Loucy (cell line): ENCODE data around the gene SOBP.

ENCODE experiments used
- H2AFZ ChIP-seq: fragments of 200-600 bp; sonication (generic); 2 replicates; pipeline ENCODE4 v1.6.0; 2016; ENCODE audit warnings: antibody characterized with exemption, mild to moderate bottlenecking, low read length, moderate library complexity
- H3F3A ChIP-seq: fragments of 200-600 bp; 2 replicates; pipeline ENCODE4 v1.6.0; 2016; ENCODE audit warnings: antibody characterized with exemption, low read depth, mild to moderate bottlenecking
- H3K27me3 ChIP-seq: fragments of 200-600 bp; sonication (generic); 2 replicates; pipeline ENCODE4 v1.6.1; 2014; ENCODE audit warnings: low read length, mild to moderate bottlenecking; ENCODE audit not compliant: insufficient read depth, poor library complexity, severe bottlenecking
- H3K36me3 ChIP-seq: fragments of 200-600 bp; sonication (generic); 2 replicates; pipeline ENCODE4 v1.6.1; 2016; ENCODE audit warnings: low read length; ENCODE audit not compliant: insufficient read depth
- H3K4me1 ChIP-seq: fragments of 200-600 bp; sonication (generic); 2 replicates; pipeline ENCODE4 v1.5.1; 2014; ENCODE audit warnings: low read length, mild to moderate bottlenecking; ENCODE audit not compliant: insufficient read depth, poor library complexity, severe bottlenecking
- H3K4me2 ChIP-seq: fragments of 200-600 bp; sonication (generic); 2 replicates; pipeline ENCODE4 v1.6.0; 2014; ENCODE audit warnings: antibody characterized with exemption, low read length, low read depth, mild to moderate bottlenecking; ENCODE audit not compliant: poor library complexity, severe bottlenecking
- H3K4me3 ChIP-seq: fragments of 200-600 bp; sonication (generic); 2 replicates; pipeline ENCODE4 v1.5.1; 2014; ENCODE audit warnings: low read length, mild to moderate bottlenecking, mixed read lengths; ENCODE audit not compliant: poor library complexity, severe bottlenecking
- H3K79me2 ChIP-seq: fragments of 200-600 bp; sonication (generic); 2 replicates; pipeline ENCODE4 v1.6.1; 2014; ENCODE audit warnings: low read length; ENCODE audit not compliant: insufficient read depth
- H3K9ac ChIP-seq: fragments of 200-600 bp; sonication (generic); 2 replicates; pipeline ENCODE4 v1.6.0; 2014; ENCODE audit warnings: mild to moderate bottlenecking, low read depth, low read length, moderate library complexity; ENCODE audit not compliant: poor library complexity, severe bottlenecking
- H3K9me2 ChIP-seq: fragments of 200-600 bp; sonication (generic); replicated peaks from 2 replicates; pipeline ENCODE4 v1.6.1; 2016; ENCODE audit warnings: low read depth, low read length, mixed read lengths
- H3K9me3 ChIP-seq: fragments of 200-600 bp; sonication (generic); 2 replicates; pipeline ENCODE4 v1.6.1; 2014; ENCODE audit warnings: mild to moderate bottlenecking, antibody characterized with exemption, low read length, low read depth; ENCODE audit not compliant: insufficient read depth
- H4K20me1 ChIP-seq: fragments of 200-600 bp; sonication (generic); 2 replicates; pipeline ENCODE4 v1.6.0; 2014; ENCODE audit warnings: antibody characterized with exemption, low read length, mild to moderate bottlenecking; ENCODE audit not compliant: insufficient read depth, poor library complexity, severe bottlenecking
- CTCF ChIP-seq: fragments of 200-600 bp; sonication (generic); conservative IDR thresholded peaks from 2 replicates; pipeline ENCODE4 v1.5.1; 2014; ENCODE audit warnings: mild to moderate bottlenecking, antibody characterized with exemption, low read length
- EZH2phosphoT487 ChIP-seq: fragments of 200-600 bp; IDR thresholded peaks from 2 replicates; pipeline ENCODE4 v1.6.1; 2018; ENCODE audit warnings: antibody characterized with exemption, mild to moderate bottlenecking, moderate library complexity, borderline replicate concordance

The SOBP gene

GRCh38 chr6:107531868-107532267, 42.0 kb downstream of the SOBP start:
- Histone ChIP-seq H3K36me3 (peaks cover 20% of the 10 kb centered on the region; the same call in 1 of the 2 replicates), H3K27me3 (no peaks in the 10 kb centered on the region), H3F3A (no peaks in the 10 kb centered on the region), H3K4me2 (no peak overlapping the region), H3K4me3 (no peak overlapping the region), H3K4me1 (peaks cover 6% of the 10 kb centered on the region), H3K9ac (no peak overlapping the region), H3K9me3 (no peaks in the 10 kb centered on the region), H4K20me1 (no peaks in the 10 kb centered on the region), H3K9me2 (no peaks in the 10 kb centered on the region), H3K79me2 (no peaks in the 10 kb centered on the region), H2AFZ (no peak overlapping the region)
- TF ChIP-seq EZH2phosphoT487: no peak
- TF ChIP-seq CTCF: no peak

GRCh38 chr6:107532706-107533105, 42.8 kb downstream of the SOBP start:
- no peaks in the 10 kb centered on the region for H4K20me1 ChIP-seq

GRCh38 chr6:107533415-107534059, 43.6 kb downstream of the SOBP start:
- Histone ChIP-seq H3K4me3 (no peak overlapping the region), H2AFZ (no peak overlapping the region), H3K36me3 (peaks cover 20% of the 10 kb centered on the region; the same call in 1 of the 2 replicates), H3K9ac (no peak overlapping the region), H3K4me2 (no peak overlapping the region), H3K9me3 (no peaks in the 10 kb centered on the region), H3K27me3 (no peaks in the 10 kb centered on the region), H4K20me1 (no peaks in the 10 kb centered on the region), H3K4me1 (peaks cover 10% of the 10 kb centered on the region), H3K9me2 (no peaks in the 10 kb centered on the region), H3K79me2 (no peaks in the 10 kb centered on the region), H3F3A (no peaks in the 10 kb centered on the region)
- no peak for TF ChIP-seq EZH2phosphoT487
- no peak for TF ChIP-seq CTCF

More at GRCh38 chr6:107532706-107533105, 42.8 kb downstream of the SOBP start:
- H3K36me3 ChIP-seq: peaks cover 20% of the 10 kb centered on the region; the same call in 1 of the 2 replicates
- H3K4me3 ChIP-seq: no peak overlapping the region
- H3K4me2 ChIP-seq: no peak overlapping the region
- no peaks in the 10 kb centered on the region for H3K79me2 ChIP-seq
- H3K27me3 ChIP-seq: no peaks in the 10 kb centered on the region
- no peaks in the 10 kb centered on the region for H3K9me3 ChIP-seq
- peaks cover 6% of the 10 kb centered on the region for H3K4me1 ChIP-seq
- no peak overlapping the region for H3K9ac ChIP-seq
- TF ChIP-seq EZH2phosphoT487 (no peak), CTCF (no peak)
- H3K9me2 ChIP-seq: no peaks in the 10 kb centered on the region
- no peaks in the 10 kb centered on the region for H3F3A ChIP-seq
- no peak overlapping the region for H2AFZ ChIP-seq
